ENCODE data around the gene SERPINB3. TPM values are rescaled to one million over a fixed set of nuclear protein-coding genes. Genes with fewer than 3 reads are reported as not detected.
"Not testable (repeated sequence)": the region's sequence is repeated elsewhere in the genome, so short reads cannot be mapped to it uniquely, and the experiment has no call there.

The SERPINB3 gene
- total RNA-seq (not detected), polyA plus RNA-seq (not detected), total RNA-seq (0 reads per million in 6 experiments)

DNA sequence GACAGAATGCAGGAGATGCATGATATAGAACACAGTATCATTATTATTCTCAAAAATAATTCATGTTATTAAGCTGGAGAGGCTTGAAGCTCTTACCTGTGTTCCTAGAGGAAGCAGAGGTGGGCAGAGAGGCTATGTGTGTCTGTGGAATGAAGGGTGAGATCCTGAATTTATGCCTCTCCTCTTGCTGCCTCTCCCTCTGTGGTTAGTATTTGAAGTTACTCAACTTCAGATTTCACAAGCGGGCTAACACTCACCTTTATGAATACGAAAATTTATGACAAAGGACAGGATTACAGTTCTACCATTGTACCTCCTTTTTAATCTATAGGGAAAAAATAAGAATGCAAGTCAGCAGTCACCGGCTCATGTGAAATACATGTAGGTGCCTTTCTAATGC lies at the start of gene SERPINB3:
Gene SERPINB3, minus strand, starts transcription at position 144 of the 400 bp plus-strand sequence. CDS start 677 bp downstream, outside the sequence.
- H3K4me3 Mint-ChIP-seq, H3K36me3 Mint-ChIP-seq, H3K4me1 Mint-ChIP-seq, ATAC-seq, POLR2A ChIA-PET, DNase-seq, H3K27ac Mint-ChIP-seq: not testable (repeated sequence)
- peaks cover 3 to 24% (median 12%) of the 10 kb centered on the region in 9 donors for H3K9me3 Mint-ChIP-seq
- H3K27me3 Mint-ChIP-seq: peaks cover 0 to 13% (median 2%) of the 10 kb centered on the region in 5 donors

DNA sequence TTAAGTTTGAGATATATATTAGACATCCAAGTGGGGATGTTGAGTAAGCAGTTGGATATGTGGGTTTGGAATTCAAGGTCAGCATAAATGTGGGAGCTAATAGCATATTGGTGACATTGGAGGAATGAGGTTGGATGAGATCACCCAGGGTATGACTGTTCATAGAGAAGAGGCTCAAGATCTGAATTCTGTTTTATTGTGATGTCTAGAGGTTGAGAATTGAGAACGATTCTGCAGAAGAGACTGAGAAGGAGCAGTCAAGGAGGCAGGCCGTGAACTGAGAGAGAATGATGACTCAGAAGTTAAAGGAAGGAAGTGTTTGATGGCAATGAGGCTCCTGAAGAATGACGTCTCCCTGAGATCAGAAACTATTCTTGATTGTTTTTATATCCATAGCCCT lies 47.0 kb upstream of the SERPINB3 start:
- H3K4me1 Mint-ChIP-seq: no peaks in the 10 kb centered on the region
- DNase-seq (no peak), ATAC-seq (no peak)
- peaks cover 0 to 14% (median 4%) of the 10 kb centered on the region in 9 donors for H3K9me3 Mint-ChIP-seq
- H3K27ac Mint-ChIP-seq: no peak overlapping the region
- no peak overlapping the region for H3K4me3 Mint-ChIP-seq
- POLR2A ChIA-PET: no interaction called here
- H3K27me3 Mint-ChIP-seq: peaks cover 0 to 2% (median 0%) of the 10 kb centered on the region in 5 donors
- H3K36me3 Mint-ChIP-seq: peaks cover 0 to 5% (median 0%) of the 10 kb centered on the region in 3 donors

DNA sequence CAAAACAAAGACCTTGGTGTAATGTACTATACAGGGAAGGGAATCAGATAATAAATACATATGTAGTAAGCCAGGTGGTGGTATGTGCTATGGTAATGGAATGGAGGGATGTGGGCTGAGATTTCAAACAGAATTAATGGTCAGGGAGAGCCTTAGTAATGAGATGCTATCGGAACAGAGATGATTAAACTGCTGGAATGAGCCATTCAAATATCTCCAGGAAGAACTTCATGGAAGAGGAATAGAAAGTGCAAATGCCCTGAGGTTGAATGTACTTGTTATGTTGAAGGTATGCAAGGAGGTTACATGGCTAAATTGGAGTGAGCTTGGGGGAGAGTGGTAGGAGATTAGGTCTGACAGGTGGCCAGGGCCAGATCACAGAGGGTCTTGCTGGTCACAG lies 46.1 kb upstream of the SERPINB3 start:
- ATAC-seq (no peak), DNase-seq (no peak)
- peaks cover 0 to 2% (median 0%) of the 10 kb centered on the region in 5 donors for H3K27me3 Mint-ChIP-seq
- H3K9me3 Mint-ChIP-seq: peaks cover 0 to 5% (median 2%) of the 10 kb centered on the region in 9 donors
- no peaks in the 10 kb centered on the region for H3K4me1 Mint-ChIP-seq
- no peak overlapping the region for H3K27ac Mint-ChIP-seq
- POLR2A ChIA-PET: no interaction called here
- H3K4me3 Mint-ChIP-seq: no peak overlapping the region
- H3K36me3 Mint-ChIP-seq: no peaks in the 10 kb centered on the region

- no peak for ATAC-seq
- H3K4me3 Mint-ChIP-seq: no peak overlapping the region
- DNase-seq: no peak
- no peak overlapping the region for H3K27ac Mint-ChIP-seq
- POLR2A ChIA-PET: no interaction called here
- no peaks in the 10 kb centered on the region for H3K9me3 Mint-ChIP-seq
- no peaks in the 10 kb centered on the region for H3K36me3 Mint-ChIP-seq
- H3K4me1 Mint-ChIP-seq: no peaks in the 10 kb centered on the region
- peaks cover 0 to 4% (median 0%) of the 10 kb centered on the region in 5 donors for H3K27me3 Mint-ChIP-seq
Observed at GRCh38 chr18:63705401-63705800, 43.7 kb upstream of the SERPINB3 start.

GRCh38 chr18:63702660-63703059 lies 41.0 kb upstream of the SERPINB3 start, which contains the start of gene SERPINB11:
Gene SERPINB11 (plus strand): TSS chr18:63702960. CDS start chr18:63710194, 7,234 bp downstream.
- H3K27ac Mint-ChIP-seq: no peak within 1 kb of the TSS

GRCh38 chr18:63701952-63702351 lies 40.3 kb upstream of the SERPINB3 start:
- H3K4me1 Mint-ChIP-seq: no peaks in the 10 kb centered on the region
- ATAC-seq: no peak

More at GRCh38 chr18:63702660-63703059, 41.0 kb upstream of the SERPINB3 start, which contains the start of gene SERPINB11:
- no peak for ATAC-seq
- peaks cover 0 to 4% (median 0%) of the 10 kb centered on the region in 9 donors for H3K9me3 Mint-ChIP-seq
- H3K4me3 Mint-ChIP-seq: no peak within 1 kb of the TSS
- H3K4me1 Mint-ChIP-seq: no peaks in the 10 kb centered on the region
- H3K27me3 Mint-ChIP-seq: peaks cover 0 to 17% (median 7%) of the 10 kb centered on the region in 5 donors
- H3K36me3 Mint-ChIP-seq: no peaks in the 10 kb centered on the region
- DNase-seq: no peak
- POLR2A ChIA-PET: no interaction called here

DNA sequence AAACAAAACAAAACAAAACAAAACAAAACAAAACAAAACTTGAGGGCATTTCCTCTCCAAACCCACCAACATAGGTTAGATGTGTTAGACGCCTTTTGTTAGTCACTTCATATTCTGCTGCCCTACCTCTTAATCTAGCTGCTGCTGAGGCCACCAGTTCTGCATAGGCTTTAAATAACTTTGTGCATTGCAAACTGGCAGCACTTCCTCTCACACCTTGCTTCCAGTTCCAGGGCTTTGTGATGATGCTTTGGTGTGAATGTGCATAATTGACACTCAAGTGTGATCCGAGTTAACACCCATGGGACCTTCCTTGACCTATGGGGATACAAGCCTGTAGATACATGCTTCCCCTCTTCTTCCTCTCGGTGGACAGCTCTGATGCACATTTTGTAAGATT lies 38.8 kb upstream of the SERPINB3 start:
- ATAC-seq (no peak), DNase-seq (no peak)
- peaks cover 0 to 17% (median 7%) of the 10 kb centered on the region in 5 donors for H3K27me3 Mint-ChIP-seq
- no peaks in the 10 kb centered on the region for H3K36me3 Mint-ChIP-seq
- H3K27ac Mint-ChIP-seq: no peak overlapping the region
- peaks cover 0 to 7% (median 0%) of the 10 kb centered on the region in 9 donors for H3K9me3 Mint-ChIP-seq
- POLR2A ChIA-PET: no interaction called here
- H3K4me3 Mint-ChIP-seq: no peak overlapping the region
- no peaks in the 10 kb centered on the region for H3K4me1 Mint-ChIP-seq

More at GRCh38 chr18:63701952-63702351, 40.3 kb upstream of the SERPINB3 start:
- Mint-ChIP-seq H3K27me3 (peaks cover 0 to 17% (median 7%) of the 10 kb centered on the region in 5 donors), H3K9me3 (peaks cover 0 to 4% (median 0%) of the 10 kb centered on the region in 9 donors), H3K4me3 (no peak overlapping the region), H3K36me3 (no peaks in the 10 kb centered on the region), H3K27ac (no peak overlapping the region)
- DNase-seq: no peak
- POLR2A ChIA-PET: no interaction called here

DNA sequence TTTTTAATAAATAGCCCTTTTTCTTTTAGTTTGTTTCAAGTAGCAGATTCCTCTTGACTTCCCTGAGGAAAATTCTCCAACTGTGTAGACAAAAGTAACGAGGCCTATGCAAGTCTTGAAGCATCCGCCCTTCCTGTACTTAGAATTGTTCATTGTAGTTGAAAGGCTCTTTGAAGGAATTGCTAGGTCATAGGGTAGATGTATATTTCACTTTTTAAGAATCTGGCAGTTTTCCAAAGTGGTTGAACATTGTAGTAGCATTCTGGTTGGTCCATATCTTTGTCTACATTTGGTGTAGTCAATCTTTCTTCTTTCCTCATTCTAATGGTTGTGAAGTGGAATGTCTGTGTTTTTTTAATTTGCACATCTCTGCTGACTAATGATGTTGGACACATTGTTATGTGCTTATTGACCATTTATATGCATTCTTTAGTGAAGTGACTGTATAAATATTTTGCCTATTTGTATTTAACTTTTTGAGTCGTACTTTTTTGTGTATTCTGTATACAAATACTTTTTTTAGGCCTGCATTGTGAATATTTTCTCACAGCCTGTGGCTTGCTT lies 35.5 kb upstream of the SERPINB3 start:
- ATAC-seq: no peak
- peaks cover 0 to 25% (median 7%) of the 10 kb centered on the region in 9 donors for H3K9me3 Mint-ChIP-seq

GRCh38 chr18:63689064-63689463 lies 27.4 kb upstream of the SERPINB3 start:
- POLR2A ChIA-PET: no interaction called here
- no peak overlapping the region for H3K4me3 Mint-ChIP-seq
- H3K36me3 Mint-ChIP-seq: peaks cover 0 to 9% (median 0%) of the 10 kb centered on the region in 3 donors

More for the DNA sequence above, 35.5 kb upstream of the SERPINB3 start:
- Mint-ChIP-seq H3K4me1 (no peaks in the 10 kb centered on the region), H3K36me3 (no peaks in the 10 kb centered on the region), H3K27me3 (peaks cover 1 to 17% (median 6%) of the 10 kb centered on the region in 5 donors), H3K27ac (no peak overlapping the region), H3K4me3 (no peak overlapping the region)
- no peak for DNase-seq
- POLR2A ChIA-PET: no interaction called here

DNA sequence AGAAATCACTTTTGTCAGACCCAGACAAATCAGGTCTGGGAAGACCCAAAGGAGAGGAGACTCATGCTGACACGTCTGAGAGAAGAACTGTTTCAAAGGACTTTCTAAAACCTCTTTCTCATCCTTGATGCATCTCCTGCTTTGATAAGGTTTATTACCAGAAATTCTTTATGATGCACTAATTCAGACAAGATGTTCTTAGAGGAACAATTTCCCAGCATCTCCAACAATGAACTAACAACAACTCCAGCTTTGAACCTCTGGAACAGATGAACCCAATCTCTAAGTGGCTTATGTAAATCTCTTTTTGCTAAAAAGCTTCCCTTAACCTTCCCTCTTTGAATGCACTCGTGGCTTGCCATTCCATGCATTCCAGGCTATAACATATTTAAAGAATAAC lies 25.2 kb upstream of the SERPINB3 start:
- peaks cover 0 to 9% (median 0%) of the 10 kb centered on the region in 3 donors for H3K36me3 Mint-ChIP-seq
- DNase-seq (no peak), ATAC-seq (no peak)
- H3K9me3 Mint-ChIP-seq: peaks cover 4 to 36% (median 13%) of the 10 kb centered on the region in 9 donors
- peaks cover 8 to 45% (median 20%) of the 10 kb centered on the region in 5 donors for H3K27me3 Mint-ChIP-seq
- POLR2A ChIA-PET: no interaction called here
- no peak overlapping the region for H3K4me3 Mint-ChIP-seq
- H3K27ac Mint-ChIP-seq: no peak overlapping the region
- H3K4me1 Mint-ChIP-seq: no peaks in the 10 kb centered on the region

More at GRCh38 chr18:63689064-63689463, 27.4 kb upstream of the SERPINB3 start:
- DNase-seq: no peak
- H3K27ac Mint-ChIP-seq: no peak overlapping the region
- ATAC-seq: no peak
- no peaks in the 10 kb centered on the region for H3K4me1 Mint-ChIP-seq
- peaks cover 7 to 39% (median 18%) of the 10 kb centered on the region in 5 donors for H3K27me3 Mint-ChIP-seq
- H3K9me3 Mint-ChIP-seq: peaks cover 6 to 34% (median 14%) of the 10 kb centered on the region in 9 donors

DNA sequence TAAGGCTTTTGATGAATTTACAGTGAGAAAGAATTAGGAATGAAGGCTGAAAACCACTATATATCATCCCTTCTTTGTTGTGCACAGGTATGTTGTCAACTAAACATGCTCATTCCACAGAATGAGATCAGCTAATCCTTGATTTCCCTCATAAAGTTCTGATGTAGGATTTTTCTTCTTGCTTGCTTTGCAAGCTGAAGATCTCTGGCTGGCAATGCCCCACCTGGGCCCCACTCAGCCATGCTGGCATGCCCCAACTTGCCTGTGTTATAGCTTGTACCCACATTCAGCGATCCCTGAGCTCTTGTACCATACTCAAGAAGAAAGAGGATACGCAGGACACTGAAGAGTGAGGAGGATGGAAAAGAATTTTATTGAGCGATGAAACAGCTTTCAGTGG lies 23.0 kb upstream of the SERPINB3 start:
- peaks cover 0 to 29% (median 4%) of the 10 kb centered on the region in 9 donors for H3K9me3 Mint-ChIP-seq
- H3K36me3 Mint-ChIP-seq: peaks cover 0 to 8% (median 0%) of the 10 kb centered on the region in 3 donors
- no peak overlapping the region for H3K27ac Mint-ChIP-seq
- peaks cover 8 to 50% (median 23%) of the 10 kb centered on the region in 5 donors for H3K27me3 Mint-ChIP-seq
- DNase-seq (no peak), ATAC-seq (no peak)
- H3K4me3 Mint-ChIP-seq: no peak overlapping the region
- POLR2A ChIA-PET: no interaction called here
- H3K4me1 Mint-ChIP-seq: no peaks in the 10 kb centered on the region

- peaks cover 0 to 21% (median 3%) of the 10 kb centered on the region in 9 donors for H3K9me3 Mint-ChIP-seq
- no peaks in the 10 kb centered on the region for H3K4me1 Mint-ChIP-seq
- H3K4me3 Mint-ChIP-seq: no peak overlapping the region
- H3K27me3 Mint-ChIP-seq: peaks cover 8 to 41% (median 19%) of the 10 kb centered on the region in 5 donors
- DNase-seq (no peak), ATAC-seq (no peak)
- no peaks in the 10 kb centered on the region for H3K36me3 Mint-ChIP-seq
- POLR2A ChIA-PET: no interaction called here
- H3K27ac Mint-ChIP-seq: no peak overlapping the region
Observed at GRCh38 chr18:63683890-63684289, 22.2 kb upstream of the SERPINB3 start.

GRCh38 chr18:63683152-63683551 lies 21.5 kb upstream of the SERPINB3 start:
- peaks cover 8 to 40% (median 19%) of the 10 kb centered on the region in 5 donors for H3K27me3 Mint-ChIP-seq
- no peak overlapping the region for H3K27ac Mint-ChIP-seq
- DNase-seq (no peak), ATAC-seq (no peak)
- H3K9me3 Mint-ChIP-seq: peaks cover 0 to 19% (median 3%) of the 10 kb centered on the region in 9 donors
- no peaks in the 10 kb centered on the region for H3K4me1 Mint-ChIP-seq
- no peaks in the 10 kb centered on the region for H3K36me3 Mint-ChIP-seq
- H3K4me3 Mint-ChIP-seq: no peak overlapping the region
- POLR2A ChIA-PET: no interaction called here

All from naive thymus-derived CD8-positive, alpha-beta T cell (primary cell).